ENCODE results near the gene SHCBP1.

Gene SHCBP1

DNA sequence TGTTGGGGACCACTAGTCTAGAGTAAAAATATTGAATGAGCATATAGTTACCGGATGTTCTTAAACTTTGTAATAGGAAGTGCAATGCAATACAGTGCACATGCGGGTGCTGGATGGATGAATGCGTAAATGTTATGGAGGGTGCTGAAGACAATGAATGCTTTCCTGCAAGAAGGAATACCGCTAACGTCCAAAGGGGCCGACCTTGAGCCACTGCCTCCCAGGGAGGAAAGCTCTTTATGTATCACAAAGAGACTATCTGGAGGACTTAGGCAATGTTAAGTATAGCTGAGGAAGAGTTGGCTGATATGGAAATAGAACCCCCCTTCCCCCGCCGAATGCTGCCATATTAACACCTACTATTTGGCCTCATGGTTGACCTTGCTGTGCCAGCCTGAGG lies 27.5 kb upstream of the SHCBP1 start:
- H4K20me1 ChIP-seq (ENCODE audit: control insufficient read depth, insufficient read depth, low read depth, low read length): no peaks in the 10 kb centered on the region
- H3K27ac ChIP-seq (ENCODE audit: low read depth, low read length): no peak overlapping the region
- H3K4me3 ChIP-seq (ENCODE audit: low read length): no peak overlapping the region

DNA sequence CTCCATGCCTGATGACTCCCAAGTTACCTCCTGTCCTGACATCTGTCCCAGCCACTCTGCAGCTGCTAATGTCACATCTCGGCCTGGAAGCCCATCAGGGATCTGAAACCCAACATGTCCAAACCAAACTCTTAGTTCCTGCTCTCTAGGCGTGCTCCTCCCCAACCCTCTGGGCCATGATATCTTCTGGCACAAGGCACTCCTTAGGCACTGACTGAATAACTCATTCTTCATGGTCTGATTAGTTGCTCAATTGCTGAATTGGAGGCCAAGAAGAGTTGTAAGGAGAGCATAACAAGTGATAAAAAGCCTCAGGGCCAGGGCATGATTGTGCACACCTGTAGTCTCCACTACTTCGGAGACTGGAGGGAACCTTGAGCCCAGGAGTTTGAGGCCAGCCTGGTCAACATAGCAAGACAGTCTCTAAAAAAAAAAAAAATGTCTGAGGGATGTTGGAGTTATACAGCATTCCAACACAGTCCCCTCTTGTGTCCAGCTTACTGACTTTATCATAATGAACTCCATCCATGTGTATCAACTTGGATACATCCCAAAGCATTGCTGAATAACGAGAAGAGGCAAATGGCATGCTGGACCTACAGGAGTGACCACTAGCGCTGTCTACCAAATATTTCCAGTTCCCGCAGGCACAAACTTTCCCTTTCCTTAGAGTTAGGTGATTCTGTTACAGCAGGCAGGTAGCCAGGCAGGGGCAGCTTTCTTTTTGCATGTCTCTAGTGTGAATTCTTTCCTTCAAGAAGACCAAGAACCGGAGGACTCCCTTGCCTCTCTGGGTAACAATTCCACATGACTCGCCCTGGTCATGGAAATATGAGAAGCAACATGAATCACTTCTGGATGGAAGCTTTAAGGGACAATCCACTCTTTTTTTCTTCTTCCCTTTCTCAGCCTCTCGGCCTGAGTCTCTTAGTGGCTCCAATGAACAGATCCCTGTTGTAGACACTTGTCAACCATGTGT lies 18.1 kb upstream of the SHCBP1 start:
- H3K4me3 ChIP-seq (ENCODE audit: low read length): no peak overlapping the region
- no peaks in the 10 kb centered on the region for H3F3A ChIP-seq (ENCODE audit: control insufficient read depth, insufficient read depth)
- no peak for TF ChIP-seq EZH2phosphoT487 (IDR thresholded peaks at IDR 0.05; ENCODE audit: borderline replicate concordance, low read length)
- TF ChIP-seq, protein P1, sequence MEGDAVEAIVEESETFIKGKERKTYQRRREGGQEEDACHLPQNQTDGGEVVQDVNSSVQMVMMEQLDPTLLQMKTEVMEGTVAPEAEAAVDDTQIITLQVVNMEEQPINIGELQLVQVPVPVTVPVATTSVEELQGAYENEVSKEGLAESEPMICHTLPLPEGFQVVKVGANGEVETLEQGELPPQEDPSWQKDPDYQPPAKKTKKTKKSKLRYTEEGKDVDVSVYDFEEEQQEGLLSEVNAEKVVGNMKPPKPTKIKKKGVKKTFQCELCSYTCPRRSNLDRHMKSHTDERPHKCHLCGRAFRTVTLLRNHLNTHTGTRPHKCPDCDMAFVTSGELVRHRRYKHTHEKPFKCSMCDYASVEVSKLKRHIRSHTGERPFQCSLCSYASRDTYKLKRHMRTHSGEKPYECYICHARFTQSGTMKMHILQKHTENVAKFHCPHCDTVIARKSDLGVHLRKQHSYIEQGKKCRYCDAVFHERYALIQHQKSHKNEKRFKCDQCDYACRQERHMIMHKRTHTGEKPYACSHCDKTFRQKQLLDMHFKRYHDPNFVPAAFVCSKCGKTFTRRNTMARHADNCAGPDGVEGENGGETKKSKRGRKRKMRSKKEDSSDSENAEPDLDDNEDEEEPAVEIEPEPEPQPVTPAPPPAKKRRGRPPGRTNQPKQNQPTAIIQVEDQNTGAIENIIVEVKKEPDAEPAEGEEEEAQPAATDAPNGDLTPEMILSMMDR (IDR thresholded peaks at IDR 0.05; ENCODE audit: low read depth, low read length, poor library complexity, severe bottlenecking): no peak
- H3K27me3 ChIP-seq (ENCODE audit: control insufficient read depth, low read length): 0 out of 2 replicates have a peak, but pooled peaks cover 7% of the 10 kb centered on the region
- no peak overlapping the region for H3K4me2 ChIP-seq (ENCODE audit: low read length)
- no peaks in the 10 kb centered on the region for H3K9me3 ChIP-seq (ENCODE audit: control insufficient read depth, insufficient read depth, low read length)
- no peaks in the 10 kb centered on the region for H3K79me2 ChIP-seq (ENCODE audit: control insufficient read depth, low read length)
- H4K20me1 ChIP-seq (ENCODE audit: control insufficient read depth, insufficient read depth, low read depth, low read length): no peaks in the 10 kb centered on the region
- H3K4me1 ChIP-seq (ENCODE audit: control insufficient read depth, low read length): no peaks in the 10 kb centered on the region
- H3K27ac ChIP-seq (ENCODE audit: low read depth, low read length): no peak overlapping the region
- no peaks in the 10 kb centered on the region for H3K9me2 ChIP-seq (replicated peaks; ENCODE audit: control insufficient read depth, low read length)
- H3K36me3 ChIP-seq (ENCODE audit: control insufficient read depth, low read length): no peaks in the 10 kb centered on the region

More for the DNA sequence above, 27.5 kb upstream of the SHCBP1 start:
- no peaks in the 10 kb centered on the region for H3K36me3 ChIP-seq (ENCODE audit: control insufficient read depth, low read length)
- H3K9me2 ChIP-seq (replicated peaks; ENCODE audit: control insufficient read depth, low read length): no peaks in the 10 kb centered on the region
- no peaks in the 10 kb centered on the region for H3K79me2 ChIP-seq (ENCODE audit: control insufficient read depth, low read length)
- no peaks in the 10 kb centered on the region for H3F3A ChIP-seq (ENCODE audit: control insufficient read depth, insufficient read depth)
- no peaks in the 10 kb centered on the region for H3K4me1 ChIP-seq (ENCODE audit: control insufficient read depth, low read length)
- no peaks in the 10 kb centered on the region for H3K27me3 ChIP-seq (ENCODE audit: control insufficient read depth, low read length)
- no peaks in the 10 kb centered on the region for H3K9me3 ChIP-seq (ENCODE audit: control insufficient read depth, insufficient read depth, low read length)
- TF ChIP-seq EZH2phosphoT487 (IDR thresholded peaks at IDR 0.05; ENCODE audit: borderline replicate concordance, low read length): no peak
- TF ChIP-seq, protein P1 (IDR thresholded peaks at IDR 0.05; ENCODE audit: low read depth, low read length, poor library complexity, severe bottlenecking): no peak
- no peak overlapping the region for H3K4me2 ChIP-seq (ENCODE audit: low read length)

DNA sequence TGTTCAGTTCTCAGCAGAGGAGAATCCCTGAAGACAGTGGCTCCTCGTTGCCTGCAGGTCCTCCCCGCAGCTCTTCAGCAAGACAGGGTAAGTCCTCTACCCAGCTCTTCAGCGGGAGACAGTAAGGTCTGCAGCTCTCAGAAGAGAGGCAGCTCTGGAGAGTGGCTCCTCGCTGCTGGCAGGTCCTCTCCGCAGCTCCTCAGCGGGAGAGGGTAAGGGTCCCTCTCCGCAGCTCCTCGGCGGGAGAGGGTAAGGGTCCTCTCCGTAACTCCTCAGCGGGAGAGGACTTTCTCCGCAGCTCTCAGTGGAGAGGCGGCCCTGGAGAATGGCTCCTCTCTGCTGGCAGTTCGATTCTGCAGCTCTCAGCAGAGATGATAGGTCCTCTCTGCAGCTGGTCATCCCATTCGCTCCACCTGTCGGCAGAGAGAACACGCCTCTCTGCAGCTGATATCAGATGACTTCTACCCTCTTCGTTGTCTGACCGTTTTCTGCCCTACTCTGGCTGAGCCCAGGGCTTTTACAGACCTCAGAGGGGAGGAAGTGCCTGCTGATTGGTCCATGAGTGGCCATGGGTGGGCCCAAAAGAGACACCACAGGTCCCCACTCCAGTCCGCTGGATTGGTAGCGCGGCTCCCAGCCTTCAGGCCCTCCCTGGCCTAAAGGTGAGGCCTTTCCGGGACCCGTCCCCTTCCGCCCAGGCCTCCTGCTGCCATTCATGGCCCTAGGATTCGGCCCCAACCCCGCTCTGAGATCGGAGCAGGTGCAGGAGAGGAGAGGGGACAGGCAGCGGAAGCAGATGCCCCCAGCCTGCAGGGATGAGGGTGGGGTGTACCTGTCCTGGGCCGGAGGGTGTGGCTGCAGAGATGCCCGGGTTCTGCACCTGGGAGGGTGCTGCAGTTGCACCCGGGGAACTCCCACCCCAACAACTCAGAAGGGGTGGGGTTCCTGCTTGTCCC lies 11.9 kb upstream of the SHCBP1 start:
- Histone ChIP-seq H3K4me2 (ENCODE audit: low read length) (no peak overlapping the region), H3K4me3 (ENCODE audit: low read length) (no peak overlapping the region)

More for the DNA sequence above, 11.9 kb upstream of the SHCBP1 start:
- H4K20me1 ChIP-seq (ENCODE audit: control insufficient read depth, insufficient read depth, low read depth, low read length): no peaks in the 10 kb centered on the region
- no peaks in the 10 kb centered on the region for H3K9me3 ChIP-seq (ENCODE audit: control insufficient read depth, insufficient read depth, low read length)
- no peaks in the 10 kb centered on the region for H3K36me3 ChIP-seq (ENCODE audit: control insufficient read depth, low read length)
- H3K27me3 ChIP-seq (ENCODE audit: control insufficient read depth, low read length): 0 out of 2 replicates have a peak, but pooled peaks cover 7% of the 10 kb centered on the region
- peaks cover 10% of the 10 kb centered on the region for H3K4me1 ChIP-seq (ENCODE audit: control insufficient read depth, low read length)
- TF ChIP-seq EZH2phosphoT487 (IDR thresholded peaks at IDR 0.05; ENCODE audit: borderline replicate concordance, low read length): no peak
- TF ChIP-seq, protein P1 (IDR thresholded peaks at IDR 0.05; ENCODE audit: low read depth, low read length, poor library complexity, severe bottlenecking): no peak
- H3K9me2 ChIP-seq (replicated peaks; ENCODE audit: control insufficient read depth, low read length): no peaks in the 10 kb centered on the region
- no peak overlapping the region for H3K27ac ChIP-seq (ENCODE audit: low read depth, low read length)
- no peaks in the 10 kb centered on the region for H3K79me2 ChIP-seq (ENCODE audit: control insufficient read depth, low read length)
- no peaks in the 10 kb centered on the region for H3F3A ChIP-seq (ENCODE audit: control insufficient read depth, insufficient read depth)
